HCT116 (cell line): ENCODE results near the gene MSANTD4.

ENCODE experiments used
- POLR2A ChIP-seq: IDR thresholded peaks from 2 replicates; pipeline ENCODE4 v1.7.0; 2011; ENCODE audit warnings: borderline replicate concordance; ENCODE audit not compliant: insufficient read depth, insufficient read length; ENCODE audit errors: extremely low read depth
- POLR2AphosphoS5 ChIP-seq: IDR thresholded peaks from 2 replicates; pipeline ENCODE4 v1.6.1; 2011; ENCODE audit warnings: mild to moderate bottlenecking, low read depth, low read length, moderate library complexity
- SRF ChIP-seq: IDR thresholded peaks from 2 replicates; pipeline ENCODE4 v1.6.1; 2012; ENCODE audit warnings: low read depth
- TCF7L2 ChIP-seq: IDR thresholded peaks from 2 replicates; pipeline ENCODE4 v1.7.0; 2011; ENCODE audit warnings: borderline replicate concordance, inconsistent platforms; ENCODE audit not compliant: insufficient read depth, insufficient read length; ENCODE audit errors: extremely low read depth
- TF ChIP-seq, protein P1 (sequence below), 3 experiments: fragments of 200-600 bp in 1 of 3; sonication (generic) in 1 of 3; IDR thresholded peaks in 2 of 3; conservative IDR thresholded peaks in 1 of 3; 2 replicates each; pipeline ENCODE4 v1.5.1; 2012 to 2017; ENCODE audit warnings: low read depth in 2 of 3, low read length in 2 of 3, antibody characterized with exemption in 1 of 3, borderline replicate concordance in 1 of 3, control low read depth in 1 of 3, mild to moderate bottlenecking in 1 of 3, mixed read lengths in 1 of 3, mixed run types in 1 of 3, moderate library complexity in 1 of 3; ENCODE audit not compliant: insufficient read depth in 1 of 3

DNA sequence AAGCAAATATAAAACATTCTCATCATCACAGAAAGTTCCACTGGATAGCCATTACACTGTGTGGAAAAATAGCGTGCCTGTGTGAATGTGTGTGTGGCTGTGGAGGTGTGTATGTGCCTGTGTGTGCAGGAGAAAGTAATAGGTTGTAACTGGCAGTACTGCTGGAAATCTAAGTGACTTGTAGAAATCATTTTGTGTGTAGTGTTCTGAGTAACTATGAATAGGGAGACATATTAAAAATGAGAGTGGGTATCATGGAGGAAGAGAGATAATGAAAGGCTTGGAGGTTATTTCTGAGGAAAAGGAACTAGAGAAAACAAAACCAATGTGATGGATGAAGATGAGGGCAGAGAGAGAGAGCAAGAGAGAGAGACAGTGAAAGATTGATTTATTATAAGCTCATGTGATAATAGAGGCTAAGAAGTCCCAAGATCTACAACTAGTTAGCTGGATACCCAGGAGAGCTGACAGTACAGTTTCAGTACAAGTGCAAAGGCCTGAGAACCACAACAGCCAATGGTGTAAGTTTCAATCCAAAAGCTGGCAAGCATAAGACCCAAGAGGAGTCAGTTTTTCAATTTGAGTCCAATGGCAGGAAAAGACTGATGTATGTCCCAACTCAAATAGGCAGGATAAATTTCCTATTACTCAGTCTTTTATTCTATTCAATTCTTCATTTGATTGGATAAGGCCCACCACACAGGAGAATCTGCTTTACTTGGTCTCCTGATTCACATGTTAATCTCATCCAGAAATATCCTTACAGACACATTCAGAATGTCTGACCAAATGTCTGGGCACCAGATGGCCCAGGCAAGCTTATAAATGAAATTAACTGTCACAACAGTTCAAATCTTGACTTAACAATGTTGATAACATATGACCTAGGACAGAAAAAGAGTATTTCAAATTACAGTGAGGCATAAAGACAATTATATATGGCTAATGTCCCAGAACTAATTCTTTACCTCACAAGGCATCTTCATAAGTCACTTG lies 40.2 kb upstream of the MSANTD4 start:
- TF ChIP-seq, protein P1, sequence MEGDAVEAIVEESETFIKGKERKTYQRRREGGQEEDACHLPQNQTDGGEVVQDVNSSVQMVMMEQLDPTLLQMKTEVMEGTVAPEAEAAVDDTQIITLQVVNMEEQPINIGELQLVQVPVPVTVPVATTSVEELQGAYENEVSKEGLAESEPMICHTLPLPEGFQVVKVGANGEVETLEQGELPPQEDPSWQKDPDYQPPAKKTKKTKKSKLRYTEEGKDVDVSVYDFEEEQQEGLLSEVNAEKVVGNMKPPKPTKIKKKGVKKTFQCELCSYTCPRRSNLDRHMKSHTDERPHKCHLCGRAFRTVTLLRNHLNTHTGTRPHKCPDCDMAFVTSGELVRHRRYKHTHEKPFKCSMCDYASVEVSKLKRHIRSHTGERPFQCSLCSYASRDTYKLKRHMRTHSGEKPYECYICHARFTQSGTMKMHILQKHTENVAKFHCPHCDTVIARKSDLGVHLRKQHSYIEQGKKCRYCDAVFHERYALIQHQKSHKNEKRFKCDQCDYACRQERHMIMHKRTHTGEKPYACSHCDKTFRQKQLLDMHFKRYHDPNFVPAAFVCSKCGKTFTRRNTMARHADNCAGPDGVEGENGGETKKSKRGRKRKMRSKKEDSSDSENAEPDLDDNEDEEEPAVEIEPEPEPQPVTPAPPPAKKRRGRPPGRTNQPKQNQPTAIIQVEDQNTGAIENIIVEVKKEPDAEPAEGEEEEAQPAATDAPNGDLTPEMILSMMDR (IDR thresholded peaks at IDR 0.05 in 2 of 3, conservative IDR thresholded peaks at IDR 0.05 in 1 of 3; ENCODE audit: borderline replicate concordance in 1 of 3, insufficient read depth in 1 of 3, low read depth in 2 of 3, low read length in 2 of 3), result no peak
- no peak for TF ChIP-seq POLR2A
- TF ChIP-seq POLR2AphosphoS5, result no peak
- no peak for TF ChIP-seq TCF7L2
- no peak for TF ChIP-seq SRF
